Measurements from ENCODE around the gene ZNF536. TPM values are rescaled to one million over a fixed set of nuclear protein-coding genes. Genes with fewer than 3 reads are reported as not detected.

The ZNF536 gene
- total RNA-seq, 1 experiment from 2014 or later = 0.05 TPM

- H3K9me3 ChIP-seq (ENCODE audit: control insufficient read depth, insufficient read depth, low read depth, low read length) = no peaks in the 10 kb centered on the region
- intact Hi-C loops (cut with micrococcal nuclease; ENCODE audit: unreplicated experiment) (no loop called here), in situ Hi-C loops (cut with HindIII; ENCODE audit: low pct_unique_long_range_greater_than_20kb, low sequenced_read_pairs) (no loop called here)
- no peaks in the 10 kb centered on the region for H3K36me3 ChIP-seq (ENCODE audit: control insufficient read depth, insufficient read depth, low read length)
- BruUV-seq (replicated peaks) = no TSS peak
- ChIA-PET POLR2A (no interaction called here), CTCF (no interaction called here)
- no peaks in the 10 kb centered on the region for H3K4me1 ChIP-seq (ENCODE audit: control insufficient read depth, insufficient read depth, low read length)
- ATAC-seq (no peak), DNase-seq (ENCODE audit: low read depth, low spot score) (no peak)
- peaks cover 11% of the 10 kb centered on the region for H3K27me3 ChIP-seq (ENCODE audit: control insufficient read depth, insufficient read depth, low read length)
- H3K4me3 ChIP-seq (ENCODE audit: low read depth in 2 of 2, low read length in 2 of 2) = no peak overlapping the region
- H3K27ac ChIP-seq (ENCODE audit: low read length) = no peak overlapping the region
- TF ChIP-seq REST (IDR thresholded peaks at IDR 0.05; ENCODE audit: insufficient read depth in 1 of 2, low read depth in 2 of 2, low read length in 1 of 2) (no peak), CTCF (IDR thresholded peaks at IDR 0.05) (no peak), TCF7L2 (IDR thresholded peaks at IDR 0.05; ENCODE audit: low read depth, low read length) (no peak), SIN3A (IDR thresholded peaks at IDR 0.05; ENCODE audit: borderline replicate concordance, insufficient read depth, low read depth, low read length) (no peak), POLR2AphosphoS5 (IDR thresholded peaks at IDR 0.05; ENCODE audit: low read depth, low read length) (no peak)
These were observed 208.5 kb downstream of the ZNF536 start for GRCh38 chr19:30580673-30581072.

GRCh38 chr19:30584090-30584489 lies 211.9 kb downstream of the ZNF536 start:
- no peak overlapping the region for H3K27ac ChIP-seq (ENCODE audit: low read length)
- ChIA-PET CTCF (no interaction called here), POLR2A (no interaction called here)
- H3K27me3 ChIP-seq (ENCODE audit: control insufficient read depth, insufficient read depth, low read length) = 0 out of 2 replicates have a peak, but pooled peaks cover 3% of the 10 kb centered on the region
- DNase-seq (ENCODE audit: low read depth, low spot score) (no peak), ATAC-seq (no peak)
- H3K4me3 ChIP-seq (ENCODE audit: low read depth in 2 of 2, low read length in 2 of 2) = no peak overlapping the region
- no peaks in the 10 kb centered on the region for H3K4me1 ChIP-seq (ENCODE audit: control insufficient read depth, insufficient read depth, low read length)
- H3K9me3 ChIP-seq (ENCODE audit: control insufficient read depth, insufficient read depth, low read depth, low read length) = no peaks in the 10 kb centered on the region
- TF ChIP-seq POLR2AphosphoS5 (IDR thresholded peaks at IDR 0.05; ENCODE audit: low read depth, low read length) = no peak
- TF ChIP-seq REST (IDR thresholded peaks at IDR 0.05; ENCODE audit: insufficient read depth in 1 of 2, low read depth in 2 of 2, low read length in 1 of 2) = no peak
- no peak for TF ChIP-seq SIN3A (IDR thresholded peaks at IDR 0.05; ENCODE audit: borderline replicate concordance, insufficient read depth, low read depth, low read length)
- TF ChIP-seq TCF7L2 (IDR thresholded peaks at IDR 0.05; ENCODE audit: low read depth, low read length) = no peak
- no peak for TF ChIP-seq CTCF (IDR thresholded peaks at IDR 0.05)
- no TSS peak for BruUV-seq (replicated peaks)
- intact Hi-C loops (cut with micrococcal nuclease; ENCODE audit: unreplicated experiment) (no loop called here), in situ Hi-C loops (cut with HindIII; ENCODE audit: low pct_unique_long_range_greater_than_20kb, low sequenced_read_pairs) (no loop called here)
- no peaks in the 10 kb centered on the region for H3K36me3 ChIP-seq (ENCODE audit: control insufficient read depth, insufficient read depth, low read length)
